HG02623 (cell line): ENCODE data around the gene AZU1.
"Not testable (repeated sequence)": the region's sequence is repeated elsewhere in the genome, so short reads cannot be mapped to it uniquely, and the experiment has no call there.

Experiments
- ATAC-seq: cut with Tn5 transposase; IDR thresholded peaks from one replicate; pipeline ENCODE4 v1.9.1; 2021; ENCODE audit warnings: moderate library complexity; ENCODE audit not compliant: unreplicated experiment

Gene AZU1

GRCh38 chr19:824885-825284 lies 2.8 kb upstream of the AZU1 start:
- ATAC-seq: no peak

GRCh38 chr19:825897-826644 lies 1.6 kb upstream of the AZU1 start:
- no peak for ATAC-seq

- ATAC-seq: no peak
These were observed 325 bp upstream of the AZU1 start for GRCh38 chr19:827314-827709.

- no peak for ATAC-seq
These were observed 1.6 kb downstream of the AZU1 start for GRCh38 chr19:829129-829758.

GRCh38 chr19:831407-832369 lies 4.1 kb downstream of the AZU1 start:
- ATAC-seq: no peak

GRCh38 chr19:834216-834615 lies 6.6 kb downstream of the AZU1 start:
- ATAC-seq: no peak

- ATAC-seq: no peak
These were observed 7.7 kb downstream of the AZU1 start for GRCh38 chr19:835210-835810.

- ATAC-seq: no peak
These were observed 13.0 kb downstream of the AZU1 start, which contains the start of gene PRTN3 for GRCh38 chr19:840519-841206. PRTN3 (plus strand) TSS chr19:840999; CDS start chr19:841009, 10 bp downstream.

- ATAC-seq: not testable (repeated sequence)
These were observed 15.2 kb downstream of the AZU1 start for GRCh38 chr19:842802-843179.

GRCh38 chr19:843180-843835 lies 15.7 kb downstream of the AZU1 start:
- ATAC-seq: no peak

GRCh38 chr19:843836-844545 lies 16.4 kb downstream of the AZU1 start:
- ATAC-seq: no peak

- no peak for ATAC-seq
These were observed 16.9 kb downstream of the AZU1 start for GRCh38 chr19:844546-844971.

- ATAC-seq: no peak
These were observed 18.3 kb downstream of the AZU1 start for GRCh38 chr19:845707-846521.

GRCh38 chr19:848386-848921 lies 20.8 kb downstream of the AZU1 start:
- no peak for ATAC-seq

GRCh38 chr19:849195-849594 lies 21.6 kb downstream of the AZU1 start:
- ATAC-seq: not testable (repeated sequence)

- no peak for ATAC-seq
These were observed 22.8 kb downstream of the AZU1 start for GRCh38 chr19:850221-850978.

GRCh38 chr19:850979-851335 lies 23.3 kb downstream of the AZU1 start:
- no peak for ATAC-seq
